Activated T-helper 1 cell treated with anti-CD3 and anti-CD28 coated beads, Interleukin-12 subunit alpha, Interleukin-12 subunit beta, Interleukin-2, Interleukin-4 antibody, amounts not matched to agents 30 ng/mL and 10 ng/mL and 1 ng/mL, durations not matched to agents 14 hours and 24 hours and 36 hours (primary cell): ENCODE results near the gene TYROBP. TPM values are rescaled to one million over a fixed set of nuclear protein-coding genes. Genes with fewer than 3 reads are reported as not detected.
"Not testable (repeated sequence)": the region's sequence is repeated elsewhere in the genome, so short reads cannot be mapped to it uniquely, and the experiment has no call there.

ENCODE experiments used
- DNase-seq: peaks from one replicate; pipeline ENCODE4 v3.0.0; 2021; ENCODE audit warnings: low spot score
- H3K27ac Mint-ChIP-seq: one replicate; pipeline ENCODE4 v1.8.0; 2021; ENCODE audit warnings: mild to moderate bottlenecking, mixed read lengths
- H3K27me3 Mint-ChIP-seq: one replicate; pipeline ENCODE4 v1.8.0; 2022; ENCODE audit warnings: mild to moderate bottlenecking, moderate library complexity, mixed read lengths; ENCODE audit not compliant: insufficient read depth
- H3K36me3 Mint-ChIP-seq: one replicate; pipeline ENCODE4 v1.8.0; 2021; ENCODE audit warnings: low read depth, mixed read lengths
- H3K4me1 Mint-ChIP-seq: one replicate; pipeline ENCODE4 v1.8.0; 2021; ENCODE audit warnings: low read depth, mixed read lengths
- H3K4me3 Mint-ChIP-seq: one replicate; pipeline ENCODE4 v1.8.0; 2021; ENCODE audit warnings: mild to moderate bottlenecking, moderate library complexity, mixed read lengths
- H3K9me3 Mint-ChIP-seq: one replicate; pipeline ENCODE4 v1.8.0; 2021; ENCODE audit warnings: mixed read lengths
- intact Hi-C: fragments of 100-400 bp; cut with micrococcal nuclease; formaldehyde crosslinking; loops from one replicate; pipeline ENCODE4 v1.15.1; 2024
- total RNA-seq: library from RNA; stranded (reverse); gene quantifications from 2 replicates; pipeline ENCODE4 v1.2.3, GENCODE V29; 2022

The TYROBP gene
- total RNA-seq, 1 donor from 2014 or later, result not detected

DNA sequence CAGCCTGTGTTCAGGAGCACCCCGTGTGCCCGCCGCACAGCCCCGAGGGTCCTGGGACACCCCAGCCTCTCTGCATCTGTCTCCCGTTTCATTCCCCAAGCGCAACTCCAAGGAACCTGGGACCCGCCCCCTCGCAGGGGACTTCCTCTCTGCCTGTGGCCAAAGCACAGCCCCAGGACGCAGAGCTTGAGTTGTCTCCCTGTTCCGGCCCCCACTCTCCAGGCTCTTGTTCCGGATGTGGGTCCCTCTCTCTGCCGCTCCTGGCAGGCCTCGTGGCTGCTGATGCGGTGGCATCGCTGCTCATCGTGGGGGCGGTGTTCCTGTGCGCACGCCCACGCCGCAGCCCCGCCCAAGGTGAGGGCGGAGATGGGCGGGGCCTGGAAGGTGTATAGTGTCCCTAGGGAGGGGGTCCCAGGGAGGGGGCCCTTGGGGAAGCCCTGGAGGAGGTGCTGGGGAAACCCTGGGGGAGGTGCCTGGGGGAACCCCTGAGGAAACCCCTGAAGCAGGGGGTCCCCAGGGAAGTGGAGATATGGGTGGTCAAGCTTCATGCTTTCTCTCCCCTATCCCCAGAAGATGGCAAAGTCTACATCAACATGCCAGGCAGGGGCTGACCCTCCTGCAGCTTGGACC is 4.4 kb downstream of the TYROBP start:
- H3K36me3 Mint-ChIP-seq, result peaks cover 5% of the 10 kb centered on the region
- DNase-seq, result peak; percentile 88
- intact Hi-C loops, result loop anchor here (1.0 to 5.0 kb wide), 3 partner anchors 34 to 256 kb away; partner anchors contain the start of genes COX6B1 and SDHAF1
- H3K4me3 Mint-ChIP-seq, result peak overlapping the region; percentile 88
- peaks cover 35% of the 10 kb centered on the region for H3K4me1 Mint-ChIP-seq
- H3K9me3 Mint-ChIP-seq, result no peaks in the 10 kb centered on the region
- no peaks in the 10 kb centered on the region for H3K27me3 Mint-ChIP-seq
- H3K27ac Mint-ChIP-seq, result peak overlapping the region; percentile 90

- peaks cover 9% of the 10 kb centered on the region for H3K36me3 Mint-ChIP-seq
- intact Hi-C loops, result loop anchor here (1.0 to 5.0 kb wide), 4 partner anchors 34 to 256 kb away; partner anchors contain the start of genes ALKBH6, COX6B1 and SDHAF1
- peaks cover 35% of the 10 kb centered on the region for H3K4me1 Mint-ChIP-seq
- DNase-seq, result no peak
- H3K27me3 Mint-ChIP-seq, result no peaks in the 10 kb centered on the region
- H3K4me3 Mint-ChIP-seq, result peak overlapping the region; percentile 88
- peak overlapping the region; percentile 90 for H3K27ac Mint-ChIP-seq
- no peaks in the 10 kb centered on the region for H3K9me3 Mint-ChIP-seq
Measured at GRCh38 chr19:35902870-35903475, 5.1 kb downstream of the TYROBP start.

- peaks cover 40% of the 10 kb centered on the region for H3K4me1 Mint-ChIP-seq
- no peaks in the 10 kb centered on the region for H3K27me3 Mint-ChIP-seq
- H3K27ac Mint-ChIP-seq, result peak within 1 kb of the TSS; percentile 90
- no peaks in the 10 kb centered on the region for H3K9me3 Mint-ChIP-seq
- peaks cover 18% of the 10 kb centered on the region for H3K36me3 Mint-ChIP-seq
- peak; percentile 35 for DNase-seq
- peak within 1 kb of the TSS; percentile 88 for H3K4me3 Mint-ChIP-seq
- intact Hi-C loops, result loop anchor here (1.0 to 5.0 kb wide), 3 partner anchors 93 to 255 kb away; partner anchors contain the start of genes ALKBH6, COX6B1 and SDHAF1
Measured at GRCh38 chr19:35901854-35902661, 6.0 kb downstream of the TYROBP start, which contains the start of gene HCST. Gene HCST, plus strand, starts transcription at chr19:35902529. Its CDS starts 65 bp downstream, at chr19:35902594.

GRCh38 chr19:35901055-35901644 is 6.9 kb downstream of the TYROBP start:
- peaks cover 23% of the 10 kb centered on the region for H3K36me3 Mint-ChIP-seq
- no peaks in the 10 kb centered on the region for H3K9me3 Mint-ChIP-seq
- H3K4me1 Mint-ChIP-seq, result peaks cover 40% of the 10 kb centered on the region
- DNase-seq, result no peak
- H3K27me3 Mint-ChIP-seq, result no peaks in the 10 kb centered on the region
- H3K27ac Mint-ChIP-seq, result peak overlapping the region; percentile 98
- peak overlapping the region; percentile 97 for H3K4me3 Mint-ChIP-seq
- intact Hi-C loops, result loop anchor here (5.0 kb wide), 1 partner anchor 254 kb away; the partner anchor contains the start of gene COX6B1

DNA sequence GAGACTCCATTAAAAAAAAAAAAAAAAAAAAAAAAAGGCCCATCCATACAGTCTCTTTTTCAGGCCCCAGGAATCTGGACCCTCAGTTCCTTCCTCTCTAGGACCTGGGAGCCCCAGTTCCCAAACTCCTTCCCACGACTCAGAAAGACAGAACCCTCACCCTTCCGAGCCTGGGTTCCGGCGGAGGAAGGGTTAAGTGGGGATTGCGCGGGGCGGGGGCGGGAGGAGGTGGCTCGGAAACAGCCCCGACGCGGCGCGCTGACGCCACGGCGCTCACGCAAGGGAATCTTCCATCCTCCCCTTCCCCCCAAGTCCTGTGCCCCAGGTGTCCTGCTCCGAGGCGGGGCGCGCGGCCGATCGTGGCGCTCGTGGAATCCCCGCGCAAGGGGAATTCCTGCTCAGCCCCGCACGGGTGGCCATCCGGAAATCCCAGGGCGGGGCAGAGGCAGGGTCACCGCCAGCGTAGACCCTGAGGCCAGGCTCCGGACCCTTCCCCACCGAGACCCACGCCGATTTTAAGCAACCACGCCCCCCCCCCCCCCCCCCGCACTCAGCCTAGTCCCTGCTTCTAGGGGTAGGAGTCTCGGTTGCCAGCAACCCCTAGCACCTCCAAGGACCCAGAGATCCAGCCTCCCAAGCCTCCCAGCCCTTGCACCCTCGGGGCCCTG is 8.4 kb downstream of the TYROBP start:
- intact Hi-C loops, result loop anchor here (1.0 to 5.0 kb wide), 11 partner anchors 15 to 252 kb away; partner anchors contain the start of genes COX6B1, POLR2I, THAP8 and WDR62
- Mint-ChIP-seq H3K9me3 (no peaks in the 10 kb centered on the region), H3K27ac (peak overlapping the region; percentile 98), H3K36me3 (peaks cover 31% of the 10 kb centered on the region), H3K4me1 (peaks cover 42% of the 10 kb centered on the region), H3K27me3 (no peaks in the 10 kb centered on the region), H3K4me3 (peak overlapping the region; percentile 97)
- DNase-seq, result peak; percentile 85

GRCh38 chr19:35898499-35898809 is 9.6 kb downstream of the TYROBP start:
- H3K36me3 Mint-ChIP-seq, result peaks cover 35% of the 10 kb centered on the region
- peak overlapping the region; percentile 97 for H3K4me3 Mint-ChIP-seq
- intact Hi-C loops, result loop anchor here (2.0 kb wide), 1 partner anchor 16 kb away; no protein-coding TSS in a partner anchor
- H3K9me3 Mint-ChIP-seq, result no peaks in the 10 kb centered on the region
- no peak for DNase-seq
- H3K27ac Mint-ChIP-seq, result peak overlapping the region; percentile 98
- H3K4me1 Mint-ChIP-seq, result peaks cover 31% of the 10 kb centered on the region
- no peaks in the 10 kb centered on the region for H3K27me3 Mint-ChIP-seq

- peak overlapping the region; percentile 80 for H3K27ac Mint-ChIP-seq
- no peaks in the 10 kb centered on the region for H3K9me3 Mint-ChIP-seq
- peaks cover 25% of the 10 kb centered on the region for H3K4me1 Mint-ChIP-seq
- peak overlapping the region; percentile 97 for H3K4me3 Mint-ChIP-seq
- no peak for DNase-seq
- H3K36me3 Mint-ChIP-seq, result peaks cover 41% of the 10 kb centered on the region
- intact Hi-C loops, result loop anchor here (2.0 kb wide), 1 partner anchor 17 kb away; no protein-coding TSS in a partner anchor
- H3K27me3 Mint-ChIP-seq, result no peaks in the 10 kb centered on the region
Measured at GRCh38 chr19:35897706-35898451, 10.2 kb downstream of the TYROBP start.

DNA sequence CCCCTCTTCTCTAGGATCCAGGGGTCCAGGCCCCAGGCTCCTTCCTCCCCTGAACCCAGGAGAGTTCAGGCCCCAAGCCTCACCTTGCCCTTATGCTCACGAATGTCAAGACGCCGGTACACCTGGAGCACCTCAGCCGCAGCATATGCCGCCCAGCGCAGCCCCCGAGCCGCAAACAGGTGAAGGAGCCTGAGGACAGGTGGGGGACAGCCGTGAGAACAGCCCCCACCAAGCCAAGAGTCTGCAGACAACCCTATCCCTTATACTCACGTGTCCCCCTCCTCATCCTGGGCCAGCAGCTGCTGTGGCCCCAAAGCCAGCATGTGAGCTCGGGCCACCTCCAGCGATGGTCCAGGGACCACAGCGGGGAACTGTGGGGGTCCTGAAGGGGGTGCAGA is 11.5 kb downstream of the TYROBP start:
- intact Hi-C loops, result no loop called here
- H3K4me3 Mint-ChIP-seq, result peak overlapping the region; percentile 51
- peaks cover 13% of the 10 kb centered on the region for H3K4me1 Mint-ChIP-seq
- H3K27me3 Mint-ChIP-seq, result no peaks in the 10 kb centered on the region
- no peak for DNase-seq
- H3K9me3 Mint-ChIP-seq, result no peaks in the 10 kb centered on the region
- H3K36me3 Mint-ChIP-seq, result peaks cover 45% of the 10 kb centered on the region
- no peak overlapping the region for H3K27ac Mint-ChIP-seq

- DNase-seq, result no peak
- Mint-ChIP-seq H3K4me3 (peak overlapping the region; percentile 77), H3K9me3 (no peaks in the 10 kb centered on the region), H3K27ac (peak overlapping the region; percentile 44), H3K36me3 (peaks cover 46% of the 10 kb centered on the region), H3K27me3 (no peaks in the 10 kb centered on the region), H3K4me1 (peaks cover 13% of the 10 kb centered on the region)
- intact Hi-C loops, result no loop called here
Measured at GRCh38 chr19:35895911-35896642, 12.0 kb downstream of the TYROBP start.

GRCh38 chr19:35894342-35894741 is 13.8 kb downstream of the TYROBP start:
- peaks cover 20% of the 10 kb centered on the region for H3K4me1 Mint-ChIP-seq
- no peak for DNase-seq
- no peaks in the 10 kb centered on the region for H3K9me3 Mint-ChIP-seq
- no peak overlapping the region for H3K27ac Mint-ChIP-seq
- intact Hi-C loops, result no loop called here
- peak overlapping the region; percentile 26 for H3K4me3 Mint-ChIP-seq
- H3K36me3 Mint-ChIP-seq, result peaks cover 59% of the 10 kb centered on the region
- no peaks in the 10 kb centered on the region for H3K27me3 Mint-ChIP-seq

GRCh38 chr19:35891819-35892218 is 16.3 kb downstream of the TYROBP start:
- Mint-ChIP-seq H3K36me3 (peaks cover 58% of the 10 kb centered on the region), H3K4me1 (peaks cover 22% of the 10 kb centered on the region)
- DNase-seq, intact Hi-C loops, H3K4me3 Mint-ChIP-seq, H3K27ac Mint-ChIP-seq, H3K27me3 Mint-ChIP-seq, H3K9me3 Mint-ChIP-seq: not testable (repeated sequence)
